ENCODE data around the gene CHEK1.

The CHEK1 gene

DNA sequence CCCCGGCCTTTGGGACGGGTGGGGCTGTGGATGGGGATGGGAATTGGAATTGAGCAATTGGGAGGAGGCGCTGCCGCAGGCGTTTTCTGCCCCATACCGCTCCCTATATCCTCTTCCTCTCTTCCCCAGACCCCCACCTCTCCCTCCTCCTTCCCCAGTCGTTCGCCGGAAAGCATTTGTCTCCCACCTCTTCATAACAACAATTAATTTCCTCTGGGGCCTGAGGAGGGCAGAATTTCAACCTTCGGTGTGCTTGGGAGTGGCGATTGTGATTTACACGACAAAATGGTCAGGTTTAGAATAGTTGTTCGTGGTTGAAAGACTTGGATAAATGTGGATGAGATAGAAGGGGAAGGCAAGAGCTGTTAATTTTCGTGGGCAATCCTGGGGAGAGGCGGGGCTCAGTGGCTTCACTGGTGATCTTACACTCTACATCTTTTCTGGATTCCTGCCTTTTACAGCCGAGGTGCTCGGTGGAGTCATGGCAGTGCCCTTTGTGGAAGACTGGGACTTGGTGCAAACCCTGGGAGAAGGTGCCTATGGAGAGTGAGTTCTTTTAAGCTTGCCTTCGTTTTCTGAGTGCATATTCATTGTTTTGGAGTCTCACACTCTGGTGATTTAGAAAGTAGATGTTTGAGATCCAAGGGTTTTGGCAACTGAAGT lies 1.5 kb downstream of the CHEK1 start:
- no peak for DNase-seq

DNA sequence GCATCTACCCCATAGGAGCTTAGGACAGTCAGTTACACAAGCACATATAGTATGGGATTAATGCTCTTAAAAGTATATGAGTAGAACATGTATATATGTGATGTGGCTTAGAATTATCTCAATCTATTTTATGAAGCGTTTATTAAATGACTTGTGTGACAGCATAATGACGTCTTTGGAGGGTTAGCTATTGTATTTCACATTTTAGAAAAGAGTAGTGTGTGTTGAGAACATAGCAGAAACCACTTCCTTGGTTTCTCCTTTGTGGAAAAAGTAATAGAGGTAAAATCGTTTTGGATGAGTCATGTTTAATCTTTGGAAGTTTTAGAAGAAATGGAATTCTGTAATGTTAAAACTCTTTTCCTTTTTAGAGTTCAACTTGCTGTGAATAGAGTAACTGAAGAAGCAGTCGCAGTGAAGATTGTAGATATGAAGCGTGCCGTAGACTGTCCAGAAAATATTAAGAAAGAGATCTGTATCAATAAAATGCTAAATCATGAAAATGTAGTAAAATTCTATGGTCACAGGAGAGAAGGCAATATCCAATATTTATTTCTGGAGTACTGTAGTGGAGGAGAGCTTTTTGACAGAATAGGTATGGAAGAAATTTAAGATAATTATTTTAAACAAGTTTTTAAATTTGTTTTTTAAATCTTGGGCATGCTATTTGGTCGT lies 2.4 kb downstream of the CHEK1 start:
- DNase-seq = no peak

DNA sequence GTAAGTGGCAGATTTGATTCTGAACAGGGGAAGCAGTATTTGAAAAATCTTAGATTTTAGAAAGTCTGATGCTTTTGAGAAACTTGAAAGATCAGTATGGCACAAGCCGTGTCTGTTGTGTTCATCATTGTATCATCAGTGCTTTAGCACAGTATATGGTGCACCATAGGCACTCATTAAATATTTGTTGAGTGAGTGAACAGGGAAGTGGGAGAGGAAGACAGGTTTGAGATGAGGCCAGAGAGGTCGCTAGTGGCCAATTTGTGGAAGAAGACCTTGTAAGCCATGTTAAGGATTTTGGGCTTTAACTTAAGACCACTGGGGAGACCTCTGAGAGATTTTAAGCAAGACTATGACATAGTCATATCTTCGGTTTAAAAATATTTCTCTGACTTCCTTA lies 12.9 kb downstream of the CHEK1 start:
- no peak for DNase-seq

DNA sequence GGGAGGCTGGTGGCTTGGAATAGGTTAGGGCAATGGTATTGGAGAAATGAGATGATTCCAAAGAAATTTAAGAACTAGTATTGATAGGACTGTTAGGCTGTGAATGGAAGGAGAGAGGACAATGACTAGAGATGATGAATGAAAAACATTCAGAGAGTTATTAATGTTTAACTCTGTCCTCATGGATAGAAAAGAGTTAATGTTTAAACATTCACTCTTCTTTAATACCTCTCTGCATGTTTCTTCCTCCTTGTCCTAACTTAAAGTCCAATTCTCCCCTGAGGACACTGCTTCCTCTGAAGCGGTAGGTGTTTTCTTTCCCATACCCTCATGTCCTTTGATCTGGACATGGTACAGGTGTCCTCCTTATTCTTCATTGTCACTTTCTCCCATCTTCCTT lies 13.4 kb downstream of the CHEK1 start:
- DNase-seq = no peak

DNA sequence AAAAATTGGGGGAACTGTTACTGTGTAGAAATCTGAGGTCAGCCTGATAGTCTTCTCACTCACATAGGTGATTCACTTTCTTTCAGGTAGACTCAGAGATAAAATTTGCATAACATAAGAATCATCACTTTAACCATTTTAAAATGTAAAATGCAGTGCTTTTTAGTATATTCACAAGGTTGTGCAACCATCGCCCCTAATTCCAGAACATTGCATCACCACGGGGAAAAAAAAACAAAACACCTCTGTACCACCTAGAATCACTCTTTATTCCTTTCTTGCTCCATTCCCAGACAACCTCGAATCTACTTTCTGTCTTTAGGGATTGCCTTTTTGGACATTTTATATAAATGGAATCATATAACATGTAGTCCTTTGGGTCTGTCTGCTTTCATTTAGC lies 20.9 kb downstream of the CHEK1 start:
- DNase-seq = no peak

DNA sequence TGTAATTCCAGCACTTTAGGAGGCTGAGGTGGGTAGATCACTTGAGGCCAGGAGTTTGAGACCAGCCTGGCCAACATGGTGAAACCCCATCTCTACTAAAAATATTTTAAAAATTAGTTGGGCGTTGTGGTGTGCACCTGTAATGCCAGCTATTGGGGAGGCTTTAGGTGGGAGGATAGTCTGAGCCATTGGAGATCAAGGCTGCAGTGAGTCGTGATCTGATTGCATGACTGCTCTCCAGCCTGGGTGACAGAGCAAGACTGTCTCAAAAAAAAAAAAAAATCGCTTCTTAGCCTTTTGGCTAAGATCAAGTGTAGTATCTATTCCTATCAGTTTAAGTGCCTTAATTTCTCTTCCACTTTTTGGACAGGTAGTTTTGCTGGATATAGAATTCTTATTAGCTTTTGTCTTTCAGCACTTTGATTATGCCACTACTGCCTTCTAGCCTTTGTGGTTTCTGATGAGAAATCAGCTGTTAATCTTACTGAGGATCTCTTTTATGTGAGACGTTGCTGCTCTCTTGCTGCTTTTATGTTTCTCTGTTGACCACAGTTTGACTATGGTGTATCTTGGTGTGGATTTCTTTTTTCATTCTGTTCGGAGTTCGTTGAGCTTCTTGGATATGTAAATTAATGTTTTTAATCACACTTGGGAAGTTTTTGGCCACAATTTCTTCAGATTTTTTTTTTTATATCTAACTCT lies 24.7 kb downstream of the CHEK1 start:
- no peak for DNase-seq

DNA sequence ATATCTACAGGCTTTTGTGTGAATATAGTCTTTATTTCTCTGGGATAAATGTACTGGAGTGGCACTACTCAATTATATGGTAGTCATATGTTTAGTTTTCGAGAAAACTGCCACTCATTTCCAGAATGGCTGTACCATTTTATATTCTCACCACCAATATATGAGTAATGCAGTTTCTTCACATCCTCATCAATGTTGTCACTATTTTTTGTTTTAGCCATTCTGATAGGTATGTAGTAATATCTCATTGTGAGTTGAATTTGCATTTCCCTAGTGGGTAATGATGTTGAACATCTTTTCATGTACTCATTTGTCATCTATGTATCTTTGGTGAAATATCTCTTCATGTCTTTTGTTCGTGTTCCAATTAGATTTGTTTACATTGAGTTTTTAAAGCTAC lies 37.7 kb downstream of the CHEK1 start:
- no peak for DNase-seq

DNA sequence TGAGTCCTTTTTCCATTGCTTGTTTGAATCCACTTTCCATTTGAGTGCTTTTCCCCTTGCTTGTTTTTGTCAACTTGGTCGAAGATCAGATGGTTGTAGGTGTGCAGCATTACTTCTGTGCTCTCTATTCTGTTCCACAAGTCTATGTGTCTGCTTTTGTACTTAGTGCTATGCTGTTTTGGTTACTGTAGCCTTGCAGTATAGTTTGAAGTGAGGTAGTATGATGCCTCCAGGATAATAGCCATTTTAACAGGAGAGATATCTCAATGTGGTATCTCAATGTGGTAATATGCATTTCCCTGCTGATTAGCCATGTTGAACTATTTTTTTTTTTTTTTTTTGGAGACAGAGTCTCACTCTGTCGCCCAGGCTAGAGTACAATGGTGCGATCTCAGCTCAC lies 38.9 kb downstream of the CHEK1 start:
- no peak for DNase-seq

DNA sequence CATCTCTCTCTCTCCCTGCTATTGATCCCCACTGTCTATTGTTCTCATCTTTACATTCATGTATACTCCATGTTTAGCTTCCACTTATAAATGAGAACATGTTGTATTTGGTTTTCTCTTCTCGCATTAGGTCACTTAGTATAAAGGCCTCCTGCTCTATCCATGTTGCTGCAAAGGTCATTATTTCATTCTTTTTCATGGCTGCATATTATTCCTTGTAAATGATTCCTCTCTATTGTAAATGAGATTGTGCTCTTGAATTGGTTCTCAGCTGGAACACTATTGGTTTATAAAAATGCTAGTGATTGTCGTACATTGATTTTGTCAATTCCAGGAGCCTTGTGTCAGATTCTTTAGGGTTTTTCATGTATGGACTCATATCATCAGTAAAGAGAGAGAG lies 42.2 kb downstream of the CHEK1 start:
- DNase-seq = no peak

DNA sequence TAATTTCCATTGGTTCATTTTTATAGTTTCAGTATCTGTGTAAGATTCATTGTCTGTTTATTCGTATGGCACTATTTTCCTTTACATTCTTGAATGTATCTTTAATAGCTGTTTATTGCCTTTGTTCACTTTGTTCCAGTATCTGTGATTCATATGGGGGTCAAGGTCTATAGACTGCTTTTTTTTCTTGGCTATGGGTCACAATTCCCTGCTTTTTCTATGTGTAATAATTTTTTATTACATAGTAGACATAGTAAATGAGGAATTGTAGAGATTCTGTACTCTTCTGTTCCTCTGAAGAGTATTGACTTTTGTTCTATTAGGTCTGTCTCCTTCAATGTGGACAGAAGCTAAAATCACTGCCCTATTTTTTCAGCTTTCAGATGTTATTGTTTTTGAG lies 45.2 kb downstream of the CHEK1 start:
- DNase-seq = no peak

DNA sequence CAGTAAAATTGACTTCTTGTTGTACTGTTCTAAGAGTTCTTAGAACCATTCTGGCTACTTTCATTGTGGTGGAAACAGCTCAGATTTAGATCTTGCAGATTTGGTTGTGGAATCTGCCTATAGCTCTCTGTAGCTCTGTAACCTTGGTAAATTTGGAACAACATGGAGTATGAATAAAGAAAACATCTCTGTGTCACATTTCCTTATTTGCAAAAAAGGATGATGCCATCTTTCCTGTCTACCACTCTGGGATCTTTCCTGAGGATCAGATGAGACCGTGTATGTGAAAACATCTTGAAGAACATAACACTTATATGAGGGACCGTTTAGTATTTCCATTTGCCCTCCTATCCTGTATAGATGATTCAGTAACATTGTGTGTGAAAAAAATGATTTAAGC lies 46.6 kb downstream of the CHEK1 start:
- DNase-seq = no peak

DNA sequence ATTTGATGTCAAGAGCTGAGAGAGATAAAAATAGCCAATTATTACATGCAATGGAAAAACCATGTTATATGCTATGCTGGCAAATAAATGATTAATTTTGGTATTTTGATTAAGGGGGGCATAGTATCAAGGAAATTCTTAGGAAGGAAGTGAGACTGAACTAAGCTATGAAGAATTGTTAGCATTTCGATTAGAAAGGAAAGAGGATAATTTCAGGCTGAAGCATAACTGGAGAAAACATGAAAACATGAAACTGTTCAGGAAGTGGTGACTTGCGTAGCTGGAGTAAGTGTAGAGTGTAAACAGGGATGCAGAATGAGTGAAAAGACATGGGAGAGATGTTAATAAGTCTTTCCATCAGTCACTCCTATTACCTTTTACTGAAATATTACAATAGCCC lies 49.2 kb downstream of the CHEK1 start:
- no peak for DNase-seq

DNA sequence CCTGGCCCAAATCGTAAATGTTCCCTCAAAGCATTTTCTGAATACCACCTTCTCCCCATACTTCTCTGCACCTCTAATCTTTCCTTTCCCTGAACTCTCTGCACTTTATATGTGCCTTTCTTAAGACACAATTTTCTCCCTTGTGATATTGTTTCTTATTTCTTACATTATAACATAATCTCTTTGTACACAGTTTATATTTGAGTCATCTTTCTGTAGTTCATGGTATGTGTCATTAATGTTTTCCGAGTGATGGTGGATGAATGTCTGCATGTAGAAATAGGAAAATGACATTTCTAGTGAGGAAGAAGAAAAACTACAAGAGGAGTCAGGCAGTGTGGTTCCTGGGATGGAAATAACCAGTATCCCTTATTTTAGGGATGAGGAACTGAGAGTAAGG lies 50.2 kb downstream of the CHEK1 start:
- no peak for DNase-seq

DNA sequence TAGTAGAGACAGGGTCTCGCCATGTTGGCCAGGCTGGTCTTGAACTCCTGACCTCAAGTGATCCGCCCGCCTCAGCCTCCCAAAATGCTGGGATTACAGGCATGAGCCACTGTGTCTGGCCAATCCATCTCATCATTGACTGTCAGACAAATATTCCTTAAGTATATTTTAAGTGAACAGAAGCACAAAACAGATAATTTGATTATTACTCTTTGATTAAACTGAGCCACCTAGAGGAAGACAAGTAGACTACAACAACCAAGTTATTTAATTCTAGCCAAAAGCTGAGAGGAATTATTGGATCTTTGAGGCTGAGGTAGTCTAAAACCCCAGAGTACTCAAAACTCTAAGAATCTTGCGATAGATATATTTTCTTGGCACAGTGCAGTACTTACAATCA lies 54.4 kb downstream of the CHEK1 start:
- no peak for DNase-seq

DNA sequence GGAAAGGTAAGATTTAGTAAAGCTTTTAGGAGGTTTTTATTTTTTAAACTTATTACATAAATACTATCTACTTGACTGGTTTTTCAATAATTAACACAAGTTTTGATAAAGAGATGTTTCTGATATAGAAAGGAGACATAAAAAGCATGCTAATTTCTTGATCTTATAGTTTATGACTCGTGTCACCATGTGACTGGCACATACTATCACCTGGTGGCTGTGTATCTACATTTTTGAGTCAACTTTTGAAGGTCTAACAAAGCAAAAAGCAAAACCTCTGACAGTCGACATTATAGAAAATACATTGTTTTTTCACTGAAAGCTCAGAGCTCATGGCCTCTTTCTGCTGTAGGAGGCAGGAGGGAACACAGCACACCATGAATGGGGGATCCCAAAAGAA lies 54.9 kb downstream of the CHEK1 start:
- no peak for DNase-seq

DNA sequence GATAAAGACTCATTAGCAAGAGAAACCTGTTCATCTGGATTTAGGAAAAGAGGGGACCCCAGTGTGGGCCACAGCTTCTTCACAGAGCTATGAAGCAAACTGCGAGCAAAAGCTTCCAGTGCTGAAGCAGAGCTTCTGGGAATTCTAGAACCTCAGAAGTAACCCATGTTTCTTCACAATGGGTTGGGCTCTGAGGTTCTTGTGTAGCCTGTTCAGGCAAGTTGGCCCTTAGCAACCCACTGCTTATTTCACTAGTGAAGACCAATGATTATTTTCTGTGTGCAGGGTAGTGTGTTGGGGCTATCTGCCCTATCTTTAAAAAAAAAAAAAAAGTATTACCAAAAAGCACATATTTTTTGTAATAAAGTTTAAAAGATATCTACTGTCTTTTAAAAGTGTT lies 55.8 kb downstream of the CHEK1 start, which contains the start of gene ACRV1:
Gene ACRV1 (minus strand): TSS at position 101 of the 400 bp plus-strand sequence. CDS start 67 bp downstream, at position 34.
- no peak for DNase-seq

DNA sequence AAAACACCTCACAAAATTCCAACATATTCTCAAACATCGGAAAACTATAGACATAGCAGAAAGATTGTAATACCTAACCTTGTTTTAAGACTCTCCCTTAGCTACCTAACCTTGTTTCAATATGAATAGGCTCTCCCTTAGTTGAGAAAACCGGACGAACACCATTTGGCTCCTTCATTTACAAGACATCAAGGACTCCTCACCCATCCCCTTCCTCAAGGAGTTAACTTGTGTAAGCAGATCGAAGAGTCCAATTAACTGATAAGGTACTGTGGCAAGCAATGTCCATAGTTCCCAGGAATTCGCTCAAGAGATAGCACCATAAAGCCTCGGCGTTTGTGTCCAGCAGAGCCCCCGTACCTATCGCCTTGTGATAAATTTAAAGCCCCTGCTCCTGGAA lies 60.3 kb downstream of the CHEK1 start:
- DNase-seq = no peak

DNA sequence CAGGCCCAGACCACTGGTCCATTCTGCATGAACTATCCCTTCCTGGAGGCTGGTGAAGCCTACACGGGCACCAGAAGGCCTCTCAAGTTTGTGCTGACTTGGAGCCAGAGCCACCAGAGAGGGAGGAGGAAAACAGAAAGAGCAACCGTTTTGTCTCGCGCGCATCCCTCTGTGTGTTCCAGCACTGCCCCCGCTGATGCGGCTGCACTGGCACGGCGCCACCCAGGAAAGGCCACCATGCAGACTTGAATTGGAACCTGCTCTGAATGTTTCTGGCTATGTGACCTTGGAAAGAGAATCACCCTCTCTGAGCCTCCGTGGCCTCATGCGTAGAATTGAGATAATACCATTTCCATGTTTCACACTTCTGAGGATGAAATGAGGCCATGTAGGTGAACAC lies 63.1 kb downstream of the CHEK1 start:
- DNase-seq = no peak

DNA sequence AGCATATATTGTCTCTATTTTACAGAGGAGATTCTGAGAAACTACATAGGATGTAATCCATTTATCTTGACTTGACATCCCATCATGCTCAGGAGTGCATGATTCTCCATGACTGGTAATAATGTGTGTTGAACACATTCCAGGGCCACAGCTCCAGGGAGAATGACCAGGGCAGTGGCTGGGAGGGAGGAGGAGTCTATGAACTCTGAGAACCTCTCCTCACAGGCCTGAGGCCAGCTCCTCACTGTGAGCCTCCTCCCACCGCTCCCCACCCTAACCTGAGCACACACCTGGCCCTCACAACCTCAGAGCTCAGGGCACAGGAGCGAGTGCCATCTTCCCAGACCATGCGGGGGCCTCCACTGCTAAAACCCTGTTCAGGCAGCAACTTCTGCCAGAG lies 63.7 kb downstream of the CHEK1 start:
- DNase-seq = no peak

DNA sequence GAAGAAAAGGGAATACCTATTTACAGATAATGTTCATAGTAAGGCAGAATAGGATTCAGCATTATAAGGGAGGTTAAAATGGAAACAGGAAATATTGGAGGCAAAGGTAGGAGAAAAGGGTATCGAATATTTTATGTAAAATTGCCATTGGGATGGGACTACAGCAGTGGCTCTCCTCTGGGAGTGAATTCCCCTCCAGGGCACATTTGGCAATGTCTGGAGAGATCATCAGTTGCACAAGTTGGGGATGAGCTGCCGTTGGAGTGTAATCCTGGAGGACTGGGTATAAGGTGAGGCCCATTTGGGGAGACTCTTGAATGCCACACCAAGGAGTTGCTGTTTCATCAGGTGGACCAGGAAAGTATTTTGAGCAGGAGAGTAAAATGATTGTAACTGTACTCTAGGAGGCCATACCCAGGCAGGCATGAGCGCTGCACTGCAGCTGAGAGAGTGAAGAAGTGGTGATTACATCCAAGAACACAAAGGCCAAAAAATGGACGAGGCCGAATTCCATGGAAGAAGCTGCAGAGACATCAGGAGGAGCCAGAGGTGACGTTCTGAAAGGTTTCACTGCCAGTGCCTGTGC lies 64.4 kb downstream of the CHEK1 start:
- no peak for DNase-seq

DNA sequence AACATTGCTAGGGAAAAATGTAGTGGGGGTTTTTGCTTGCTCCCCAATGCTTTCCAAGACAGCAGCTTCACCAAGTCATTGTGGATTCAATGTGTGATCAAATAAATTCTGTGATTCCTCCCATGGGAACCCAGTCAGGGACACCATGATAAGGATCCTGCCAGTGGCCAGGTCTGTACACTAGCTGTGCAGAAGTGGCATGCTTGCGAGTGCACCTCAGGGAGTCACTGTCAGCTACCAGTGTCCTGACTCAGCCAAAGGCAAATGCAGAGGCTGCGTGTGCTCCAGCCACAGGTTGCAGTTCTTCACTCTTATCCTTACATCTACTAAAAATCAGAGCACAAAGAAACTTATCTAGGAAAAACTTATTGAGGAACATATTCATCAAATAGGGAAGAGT lies 65.0 kb downstream of the CHEK1 start:
- DNase-seq = no peak

DNA sequence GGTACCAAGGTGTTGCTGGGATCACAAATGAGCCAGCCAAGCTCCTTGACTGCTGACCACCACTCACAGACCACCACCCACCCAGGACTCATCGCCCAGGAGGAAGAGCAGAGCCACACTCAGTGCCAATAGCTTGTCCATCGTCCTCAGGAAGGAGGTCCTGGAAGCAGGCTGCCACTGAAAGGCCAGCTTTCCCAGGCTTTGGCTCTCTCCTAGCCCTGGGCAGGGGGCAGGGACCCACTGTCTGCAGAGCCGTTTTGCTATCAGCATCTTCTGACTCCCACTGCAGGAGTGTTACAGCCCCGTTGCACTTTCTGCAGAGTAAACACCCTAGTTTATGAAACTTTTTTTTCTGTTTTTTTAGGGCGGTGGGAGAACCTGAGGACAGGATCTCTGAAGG lies 67.9 kb downstream of the CHEK1 start:
- no peak for DNase-seq

DNA sequence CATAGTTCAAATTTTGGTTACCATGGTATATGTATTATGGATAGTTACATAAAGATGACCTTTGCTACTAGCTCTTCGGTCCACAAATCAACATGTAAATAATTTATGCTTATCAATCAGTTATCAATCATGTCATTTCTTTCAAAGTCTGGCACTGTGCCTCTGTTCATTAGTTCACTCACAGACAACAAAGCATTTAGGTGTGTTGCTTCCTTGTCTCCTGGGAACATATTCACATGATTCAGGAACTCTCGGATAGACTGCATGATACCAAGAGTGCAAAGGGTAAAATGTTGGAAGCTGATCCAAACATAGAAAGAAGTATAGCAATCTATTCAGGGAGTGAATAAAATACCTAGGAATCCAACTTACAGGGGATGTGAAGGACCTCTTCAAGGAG lies 70.0 kb downstream of the CHEK1 start:
- no peak for DNase-seq

DNA sequence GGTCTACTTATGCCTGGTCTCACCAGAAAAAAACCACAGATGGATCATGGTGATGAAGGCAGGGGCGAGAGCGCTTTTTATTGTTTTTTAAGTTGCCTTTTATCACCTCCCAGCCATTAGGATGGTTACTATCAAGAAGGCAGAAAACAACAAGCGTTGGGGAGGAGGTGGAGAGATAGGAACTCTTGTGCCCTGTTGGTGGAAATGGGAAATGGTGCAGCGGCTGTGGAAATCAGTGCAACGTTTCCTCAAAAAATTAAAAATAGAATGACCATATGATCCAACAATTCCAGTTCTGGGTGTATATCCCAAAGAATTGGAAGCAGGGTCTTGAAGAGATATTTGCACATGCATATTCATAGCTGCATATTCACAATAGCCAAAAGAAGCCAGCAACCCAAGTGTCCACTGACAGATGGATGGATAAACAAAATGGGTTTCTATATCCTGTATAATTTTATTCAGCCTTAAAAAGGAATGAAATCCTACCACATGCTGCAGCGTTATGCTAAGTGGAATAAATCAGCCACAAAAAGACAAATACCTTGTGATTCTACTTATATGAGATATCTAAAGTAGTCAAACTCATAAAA lies 76.2 kb downstream of the CHEK1 start:
- no peak for DNase-seq

Data from SHP77 treated with DMSO at 0.1 percent for 48 hours (cell line).